ENCODE data around the gene TSPAN3.

DNA sequence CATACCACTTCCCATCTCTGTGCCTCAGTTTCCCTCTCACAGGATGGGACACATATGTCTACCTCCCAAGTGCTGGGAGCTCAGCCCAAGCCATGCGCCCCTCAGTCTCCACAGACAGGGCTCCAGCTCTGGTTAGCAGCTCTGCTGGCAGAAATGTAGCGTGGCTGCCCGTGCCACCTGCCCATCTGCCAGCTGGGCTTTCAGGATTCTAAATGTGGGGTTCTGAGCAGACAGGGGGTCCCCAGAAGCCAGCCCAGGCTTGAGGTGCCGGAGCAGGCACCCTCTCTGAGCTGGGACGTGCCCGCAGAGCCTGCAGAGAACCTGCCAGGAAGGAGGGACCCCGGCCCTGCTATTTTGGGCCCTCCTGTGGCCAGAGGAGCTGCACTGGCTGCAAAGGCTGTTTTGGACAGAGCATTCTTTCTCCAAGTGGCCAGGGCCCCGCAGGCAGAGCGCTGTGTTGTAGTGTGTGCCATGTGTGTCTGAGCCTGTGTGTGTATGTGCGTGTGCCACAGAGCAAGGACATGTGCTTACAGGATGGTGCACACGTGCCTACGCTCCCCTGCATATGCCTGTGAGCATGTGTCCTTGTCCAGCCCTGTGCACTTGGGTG, 44.3 kb downstream of the TSPAN3 start:
- TF ChIP-seq, protein P1, sequence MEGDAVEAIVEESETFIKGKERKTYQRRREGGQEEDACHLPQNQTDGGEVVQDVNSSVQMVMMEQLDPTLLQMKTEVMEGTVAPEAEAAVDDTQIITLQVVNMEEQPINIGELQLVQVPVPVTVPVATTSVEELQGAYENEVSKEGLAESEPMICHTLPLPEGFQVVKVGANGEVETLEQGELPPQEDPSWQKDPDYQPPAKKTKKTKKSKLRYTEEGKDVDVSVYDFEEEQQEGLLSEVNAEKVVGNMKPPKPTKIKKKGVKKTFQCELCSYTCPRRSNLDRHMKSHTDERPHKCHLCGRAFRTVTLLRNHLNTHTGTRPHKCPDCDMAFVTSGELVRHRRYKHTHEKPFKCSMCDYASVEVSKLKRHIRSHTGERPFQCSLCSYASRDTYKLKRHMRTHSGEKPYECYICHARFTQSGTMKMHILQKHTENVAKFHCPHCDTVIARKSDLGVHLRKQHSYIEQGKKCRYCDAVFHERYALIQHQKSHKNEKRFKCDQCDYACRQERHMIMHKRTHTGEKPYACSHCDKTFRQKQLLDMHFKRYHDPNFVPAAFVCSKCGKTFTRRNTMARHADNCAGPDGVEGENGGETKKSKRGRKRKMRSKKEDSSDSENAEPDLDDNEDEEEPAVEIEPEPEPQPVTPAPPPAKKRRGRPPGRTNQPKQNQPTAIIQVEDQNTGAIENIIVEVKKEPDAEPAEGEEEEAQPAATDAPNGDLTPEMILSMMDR (IDR thresholded peaks at IDR 0.05): no peak
- TF ChIP-seq POLR2A (IDR thresholded peaks at IDR 0.05): no peak
